ENCODE data around the gene JAK1.

JAK1 gene

GRCh38 chr1:64887689-64888217, 78.6 kb downstream of the JAK1 start:
- DNase-seq, result no peak

GRCh38 chr1:64886877-64887276, 79.5 kb downstream of the JAK1 start:
- DNase-seq, result no peak

DNA sequence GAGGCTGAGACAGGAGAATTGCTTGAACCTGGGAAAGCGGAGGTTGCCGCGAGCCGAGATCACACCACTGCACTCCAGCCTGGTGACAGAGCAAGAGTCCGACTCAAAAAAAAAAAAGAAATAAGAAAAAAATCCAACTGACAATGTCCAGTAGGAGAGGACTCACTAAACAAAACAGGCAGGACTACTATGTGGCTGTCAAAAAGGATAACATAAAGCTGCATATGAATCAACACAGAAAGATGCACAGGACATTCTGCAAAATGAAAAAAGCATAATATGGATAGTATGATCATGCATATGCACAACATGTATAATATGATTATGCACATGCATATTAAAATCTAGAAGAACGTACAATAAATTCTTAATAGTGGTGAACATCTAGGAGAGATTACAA, 80.7 kb downstream of the JAK1 start:
- no peak for DNase-seq

DNA sequence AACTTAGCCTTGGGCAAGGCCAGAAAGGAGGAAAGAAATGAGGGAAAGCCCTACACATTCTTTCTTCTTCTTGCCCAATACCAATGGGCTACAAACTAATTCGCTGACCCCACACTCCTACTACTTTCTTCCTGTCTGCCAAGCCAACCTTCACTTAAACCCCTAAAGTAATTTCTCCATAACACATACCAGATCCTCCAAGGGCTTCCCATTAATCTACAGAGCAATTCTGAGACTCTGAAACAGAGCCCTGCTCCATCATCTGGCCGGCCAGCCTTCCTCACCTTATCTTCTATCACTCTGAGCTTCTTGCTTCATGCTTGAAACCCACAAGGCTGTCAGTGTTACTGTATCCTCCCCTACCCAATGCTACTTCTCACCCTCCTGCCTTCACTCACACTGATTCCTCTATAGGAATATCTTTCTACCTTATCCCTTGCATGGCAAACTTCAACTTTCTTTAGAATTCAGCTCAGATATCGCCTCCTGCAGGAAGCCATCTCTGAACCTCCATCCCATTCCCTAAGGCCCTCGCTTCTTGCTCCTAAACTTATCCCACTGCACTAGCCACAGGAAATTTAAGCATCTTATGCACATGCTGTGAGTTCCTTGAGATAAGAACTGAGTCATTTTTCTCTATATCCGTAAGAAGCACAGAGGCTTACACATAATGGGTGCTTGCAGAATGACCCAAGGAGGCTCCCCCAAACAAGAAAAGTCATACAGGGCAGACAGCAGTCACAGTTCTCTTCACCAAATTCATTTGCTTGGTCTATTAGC, 81.9 kb downstream of the JAK1 start:
- DNase-seq, result no peak

DNA sequence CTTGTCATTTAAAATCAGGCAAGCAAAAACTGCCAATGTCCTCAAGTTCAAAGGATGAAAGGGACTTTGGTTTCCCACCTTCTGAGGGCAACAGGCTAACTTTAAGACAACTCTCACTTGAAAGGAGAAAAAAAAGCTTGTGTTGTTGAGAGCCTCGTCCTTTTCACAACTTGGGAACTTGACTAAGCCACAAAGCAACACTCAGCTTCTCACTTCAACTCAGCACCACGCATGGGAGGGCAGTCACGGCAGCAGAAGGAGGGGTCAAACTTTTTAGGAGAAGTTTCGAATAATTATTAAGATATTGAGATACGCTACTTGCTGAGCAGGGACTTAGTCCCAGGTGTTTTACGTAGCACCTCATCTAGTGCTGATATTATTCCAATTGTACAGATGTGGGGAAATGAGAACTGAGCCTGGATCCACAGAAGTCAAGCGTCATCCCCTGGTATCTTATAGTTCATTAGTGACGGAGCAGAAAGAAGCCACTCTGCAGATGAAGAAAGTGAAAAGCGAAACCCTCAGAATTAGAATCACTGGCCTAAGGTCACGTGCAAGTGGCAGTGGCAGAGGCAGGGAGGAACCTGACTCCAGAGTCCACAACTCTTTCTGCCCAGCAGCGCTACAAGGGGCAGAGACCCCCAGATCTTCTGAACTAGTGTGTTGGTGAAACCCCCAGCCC, 83.6 kb downstream of the JAK1 start:
- DNase-seq, result no peak

DNA sequence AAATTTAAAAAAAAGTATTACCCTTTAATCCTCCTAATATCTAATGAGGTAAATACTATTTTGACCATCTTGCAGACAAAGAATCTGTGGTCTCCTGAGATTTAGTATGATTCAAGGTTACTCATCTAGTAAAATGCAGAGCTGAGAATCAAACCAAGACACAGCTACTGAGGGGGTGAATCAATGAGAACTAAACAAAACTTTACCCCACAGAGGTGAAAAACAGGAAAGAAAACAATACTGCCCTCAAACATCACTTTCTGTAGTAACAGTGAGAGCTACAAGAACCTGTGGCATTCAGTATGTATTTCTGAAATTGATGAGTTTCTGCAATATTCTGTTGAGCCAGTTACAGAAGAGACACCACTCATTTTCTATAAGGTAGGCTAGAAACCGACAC, 85.1 kb downstream of the JAK1 start:
- DNase-seq, result no peak

DNA sequence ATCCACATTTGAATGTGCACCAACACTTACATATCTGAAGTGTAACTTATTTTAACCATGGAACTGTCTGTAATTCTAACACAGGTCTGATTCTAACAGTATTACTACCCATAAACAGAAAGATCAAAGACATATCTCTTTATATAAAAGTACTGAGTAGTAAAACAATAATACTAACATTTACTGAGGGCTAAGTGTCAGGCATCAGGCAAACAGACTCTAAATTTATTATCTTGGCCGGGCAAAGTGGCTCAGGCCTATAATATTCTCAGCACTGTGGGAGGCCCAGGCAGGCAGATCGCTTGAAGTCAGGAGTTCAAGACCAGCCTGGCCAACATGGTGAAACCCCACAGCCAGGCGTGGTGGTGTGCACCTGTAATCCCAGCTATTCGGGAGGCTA, 85.9 kb downstream of the JAK1 start:
- no peak for DNase-seq

- DNase-seq, result no peak
Observed at GRCh38 chr1:64878931-64879611, 87.3 kb downstream of the JAK1 start.

DNA sequence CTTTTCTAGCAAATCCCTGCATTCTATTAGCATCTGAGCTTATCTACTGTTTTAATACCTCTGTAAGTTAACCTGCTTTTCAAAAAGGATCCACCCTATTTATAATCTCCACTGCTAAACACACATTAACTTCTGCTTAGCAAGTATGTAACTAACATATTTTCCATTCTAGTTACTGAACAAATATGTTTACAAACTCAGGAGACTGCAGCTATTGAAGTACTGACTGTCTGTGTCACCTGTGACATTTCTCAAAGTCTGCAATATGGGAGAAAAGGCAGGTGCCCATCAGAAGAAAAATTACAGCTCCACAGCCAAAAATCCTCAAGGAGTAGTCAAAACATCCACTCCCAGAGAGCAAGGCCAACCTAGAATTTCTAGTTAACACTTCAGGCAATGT, 88.3 kb downstream of the JAK1 start:
- DNase-seq, result no peak

DNA sequence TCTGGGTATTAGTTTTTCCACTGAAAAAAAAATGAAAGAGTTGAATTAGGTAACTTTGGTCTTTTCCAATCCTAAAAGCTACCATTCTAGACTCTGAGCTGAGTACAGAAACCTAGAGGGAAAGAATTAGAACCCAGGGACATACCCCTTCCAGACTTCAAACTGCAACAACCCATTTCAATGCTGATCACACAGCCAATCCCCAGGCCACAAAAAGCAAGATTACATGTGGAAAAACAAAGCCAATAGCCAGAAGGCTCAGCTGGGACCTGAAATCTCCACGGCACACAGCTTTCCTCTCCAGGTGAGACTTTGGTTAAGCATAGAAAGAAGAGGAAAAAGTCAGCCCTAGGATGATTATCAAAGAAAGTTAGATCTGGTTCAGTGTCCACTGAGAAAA, 88.8 kb downstream of the JAK1 start:
- DNase-seq, result no peak

DNA sequence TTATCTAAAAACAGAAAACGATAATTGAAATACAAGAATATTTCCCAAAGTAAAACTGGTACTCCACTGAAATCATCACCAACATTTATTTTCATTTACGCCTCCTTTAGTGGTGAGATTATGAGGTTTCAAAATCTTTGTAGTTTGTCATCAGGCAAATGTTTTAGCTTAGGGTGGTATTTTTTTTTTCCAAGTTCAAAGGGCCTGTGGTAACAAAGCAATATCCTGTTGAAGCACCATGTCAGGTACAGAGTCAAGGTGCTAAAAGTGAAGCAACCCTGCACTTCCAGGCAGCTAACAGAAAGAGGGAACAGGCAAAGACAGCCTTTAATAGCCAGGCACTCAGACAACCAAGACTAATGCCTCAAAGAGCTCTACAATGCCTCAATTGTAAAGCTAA, 89.2 kb downstream of the JAK1 start:
- peak in 4 of 5 donors; percentile 8 to 66 (median 31) for DNase-seq

DNA sequence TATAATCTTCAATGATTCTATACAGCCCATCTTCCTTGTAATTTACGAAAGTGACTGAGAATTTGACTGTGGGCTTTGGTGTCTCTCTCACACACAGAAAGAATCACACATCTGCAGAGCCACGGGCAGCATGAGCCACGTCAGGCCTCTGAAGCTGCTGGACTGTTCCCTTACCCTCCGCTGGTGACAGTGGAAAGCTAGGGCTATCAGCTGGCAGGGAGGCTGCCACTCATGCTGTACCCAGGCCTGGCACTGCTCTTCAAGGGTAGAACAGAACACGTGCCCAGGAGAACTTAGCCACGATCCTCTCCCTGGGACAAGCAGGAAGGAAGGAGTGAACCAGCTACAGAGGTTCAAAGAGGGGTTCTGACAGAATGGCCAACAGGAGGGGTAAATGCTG, 90.7 kb downstream of the JAK1 start:
- DNase-seq, result no peak

DNA sequence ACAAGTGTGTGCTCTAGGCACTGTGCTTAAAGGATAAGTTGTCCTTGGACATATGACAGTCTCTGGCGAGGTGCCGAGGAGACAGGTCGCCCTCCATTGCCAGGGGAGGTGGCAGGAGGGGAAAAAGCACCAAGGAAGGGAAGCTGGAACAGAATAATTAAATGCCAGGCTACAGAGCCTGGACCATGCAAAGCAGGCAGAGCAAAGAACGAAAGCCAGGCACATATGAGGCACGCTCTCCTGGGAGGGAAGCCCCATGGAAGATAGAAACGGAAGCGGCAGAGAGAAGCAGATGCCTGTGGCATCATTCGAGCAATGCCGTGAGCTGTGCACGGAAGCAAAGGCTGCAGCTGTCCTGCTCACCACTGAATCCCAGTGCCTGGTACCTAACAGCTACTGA, 91.2 kb downstream of the JAK1 start:
- DNase-seq, result no peak

- DNase-seq, result no peak
Observed at GRCh38 chr1:64874666-64875065, 91.7 kb downstream of the JAK1 start.

GRCh38 chr1:64873576-64873975, 92.8 kb downstream of the JAK1 start:
- DNase-seq, result no peak

- no peak for DNase-seq
Observed at GRCh38 chr1:64872067-64872466, 94.3 kb downstream of the JAK1 start.

GRCh38 chr1:64871256-64871655, 95.1 kb downstream of the JAK1 start:
- DNase-seq, result no peak

- no peak for DNase-seq
Observed at GRCh38 chr1:64867266-64867665, 99.1 kb downstream of the JAK1 start.

- DNase-seq, result no peak
Observed at GRCh38 chr1:64866689-64867088, 99.7 kb downstream of the JAK1 start.

DNA sequence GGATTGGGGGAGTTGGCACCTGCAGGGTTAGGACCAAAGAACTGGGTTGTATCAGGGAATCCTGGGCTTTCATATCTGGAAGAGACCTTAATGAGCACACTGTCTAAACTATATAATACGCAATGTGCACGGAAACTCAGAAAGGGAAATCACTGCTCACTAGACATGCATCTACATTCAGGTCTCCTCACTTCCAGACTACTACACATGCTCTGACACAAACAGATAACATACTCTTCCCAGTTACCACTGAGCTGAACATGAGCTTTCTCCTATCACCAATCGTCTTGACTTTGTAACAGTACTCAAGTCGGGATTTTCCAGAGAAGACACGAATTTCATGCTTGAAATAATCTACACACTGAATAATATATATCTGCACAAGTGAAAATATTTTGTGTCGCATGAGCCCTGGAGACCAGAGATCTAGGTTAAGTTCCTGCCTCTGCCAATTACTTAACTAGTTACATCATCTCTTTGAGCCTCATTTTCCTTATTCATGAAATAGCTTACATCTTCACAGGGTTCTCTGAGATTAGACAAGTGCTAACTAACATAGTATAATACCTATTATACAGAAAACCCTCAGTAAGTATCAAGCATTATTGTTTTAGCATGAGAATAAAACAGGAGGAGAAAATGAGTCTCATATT, 101.1 kb downstream of the JAK1 start:
- no peak for DNase-seq

GRCh38 chr1:64864018-64864940, 102.1 kb downstream of the JAK1 start:
- peak; percentile 18 to 74 (median 22) for DNase-seq

- no peak for DNase-seq
Observed at GRCh38 chr1:64861611-64862010, 104.7 kb downstream of the JAK1 start.
